PC-9 (cell line): ENCODE data around the gene HNRNPC.

Experiments
- CTCF ChIP-seq: fragments of 200-600 bp; sonication (generic); conservative IDR thresholded peaks from 2 replicates; pipeline ENCODE4 v1.6.1; 2017; ENCODE audit warnings: mixed run types, antibody characterized with exemption, mild to moderate bottlenecking, moderate library complexity
- EZH2 ChIP-seq: fragments of 200-600 bp; sonication (generic); IDR thresholded peaks from 2 replicates; pipeline ENCODE4 v1.8.0; 2017; ENCODE audit warnings: antibody characterized with exemption, low read depth

- no peak for TF ChIP-seq CTCF
- TF ChIP-seq EZH2, result no peak
Observed at GRCh38 chr14:21204167-21205025, 64.8 kb downstream of the HNRNPC start.
